LNCAP (cell line): Measurements from ENCODE around the gene PANX2.

Experiments
- CTCF ChIP-seq: fragments of 450-650 bp; IDR thresholded peaks from 2 replicates; pipeline ENCODE4 v1.5.1; 2017; ENCODE audit warnings: mild to moderate bottlenecking

The PANX2 gene

GRCh38 chr22:50151571-50152537 is 18.7 kb upstream of the PANX2 start:
- TF ChIP-seq CTCF = no peak

GRCh38 chr22:50153056-50153755 is 17.3 kb upstream of the PANX2 start:
- no peak for TF ChIP-seq CTCF

GRCh38 chr22:50153756-50154140 is 16.8 kb upstream of the PANX2 start:
- TF ChIP-seq CTCF = no peak

GRCh38 chr22:50157709-50158375 is 12.7 kb upstream of the PANX2 start:
- no peak for TF ChIP-seq CTCF

- TF ChIP-seq CTCF = no peak
These were observed 9.6 kb upstream of the PANX2 start for GRCh38 chr22:50160947-50161346.

GRCh38 chr22:50161508-50162390 is 8.8 kb upstream of the PANX2 start:
- no peak for TF ChIP-seq CTCF
